ENCODE data around the gene MRAP.
"Not testable (repeated sequence)": the region's sequence is repeated elsewhere in the genome, so short reads cannot be mapped to it uniquely, and the experiment has no call there.

The MRAP gene

DNA sequence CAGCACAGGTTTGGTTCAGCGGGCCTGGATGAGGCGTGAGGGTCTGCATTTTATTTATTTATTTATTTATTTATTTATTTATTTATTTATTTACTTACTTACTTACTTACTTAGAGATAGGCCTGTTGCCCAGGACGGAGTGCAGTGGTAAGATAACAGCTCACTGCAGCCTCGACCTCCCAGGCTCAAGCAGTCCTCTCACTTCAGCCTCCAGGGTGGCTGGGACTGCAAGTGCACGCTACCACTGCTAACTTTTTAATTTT is 39.9 kb upstream of the MRAP start:
- H3K27ac ChIP-seq (ENCODE audit: extremely low read depth, low read depth, low read length); H3K36me3 ChIP-seq (ENCODE audit: control insufficient read depth in 2 of 2, insufficient read depth in 1 of 2, low read length in 2 of 2); H3K4me3 ChIP-seq (ENCODE audit: low read depth, low read length); H3K4me1 ChIP-seq (ENCODE audit: control insufficient read depth, insufficient read depth, low read length); H3K9me3 ChIP-seq (ENCODE audit: control insufficient read depth, insufficient read depth, low read depth, low read length): not testable (repeated sequence)
- POLR2A ChIA-PET, result interaction anchor here (1.5 kb wide), 1 partner anchor 10 kb away, joined by 3 read pairs; no protein-coding TSS in a partner anchor
- CTCF ChIA-PET, result interaction anchor here (0.6 to 5.1 kb wide), 26 partner anchors 11 to 487 kb away, joined by 3 to 71 read pairs (median 4); partner anchors contain the start of gene HUNK
- TF ChIP-seq OVOL3 (tag by site-specific recombination; IDR thresholded peaks at IDR 0.05) (peak; percentile 34; the same call in 1 of the 2 replicates), ZNF140 (tag by site-specific recombination; IDR thresholded peaks at IDR 0.05) (peak; percentile 91; the same call in 1 of the 2 replicates), ZSCAN23 (tag by site-specific recombination; IDR thresholded peaks at IDR 0.05) (0 out of 2 replicates have a peak, but pooled peaks have one; percentile 35), ZNF558 (tag by site-specific recombination; IDR thresholded peaks at IDR 0.05) (peak; percentile 85), ZNF354C (tag by site-specific recombination; IDR thresholded peaks at IDR 0.05; ENCODE audit: borderline replicate concordance, low read depth) (peak; percentile 57; the same call in 1 of the 2 replicates), MZF1 (tag by site-specific recombination; IDR thresholded peaks at IDR 0.05; ENCODE audit: borderline replicate concordance) (peak; percentile 34; the same call in 1 of the 2 replicates), ZNF394 (tag by site-specific recombination; IDR thresholded peaks at IDR 0.05; ENCODE audit: borderline replicate concordance) (peak; percentile 97), ZNF791 (tag by site-specific recombination; IDR thresholded peaks at IDR 0.05) (peak; percentile 70; the same call in 1 of the 2 replicates), ZFP3 (tag by site-specific recombination; IDR thresholded peaks at IDR 0.05; ENCODE audit: low read depth) (0 out of 2 replicates have a peak, but pooled peaks have one; percentile 29), RBAK (tag by site-specific recombination; IDR thresholded peaks at IDR 0.05) (0 out of 2 replicates have a peak, but pooled peaks have one; percentile 40), ZNF266 (tag by site-specific recombination; IDR thresholded peaks at IDR 0.05; ENCODE audit: low read depth) (peak; percentile 87), ZNF433 (tag by site-specific recombination; IDR thresholded peaks at IDR 0.05; ENCODE audit: low read depth) (peak; percentile 98), ZNF292 (tag by site-specific recombination; IDR thresholded peaks at IDR 0.05; ENCODE audit: borderline replicate concordance, low read depth) (peak; percentile 94), ZNF24 (tag by site-specific recombination; IDR thresholded peaks at IDR 0.05) (0 out of 2 replicates have a peak, but pooled peaks have one; percentile 56), ZNF514 (tag by site-specific recombination; IDR thresholded peaks at IDR 0.05) (0 out of 2 replicates have a peak, but pooled peaks have one; percentile 25), ZNF629 (tag by site-specific recombination; IDR thresholded peaks at IDR 0.05) (peak; percentile 58), GLI2 (tag by site-specific recombination; IDR thresholded peaks at IDR 0.05; ENCODE audit: borderline replicate concordance, low read depth) (peak; percentile 25; the same call in 1 of the 2 replicates), ZNF404 (tag by site-specific recombination; IDR thresholded peaks at IDR 0.05) (0 out of 2 replicates have a peak, but pooled peaks have one; percentile 14), ZNF555 (tag by site-specific recombination; conservative IDR thresholded peaks at IDR 0.05) (peak; percentile 91), ZNF426 (tag by site-specific recombination; IDR thresholded peaks at IDR 0.05) (peak; percentile 94), ZNF223 (tag by site-specific recombination; IDR thresholded peaks at IDR 0.05) (peak; percentile 67; the same call in 1 of the 2 replicates), ZNF560 (tag by site-specific recombination; IDR thresholded peaks at IDR 0.05; ENCODE audit: borderline replicate concordance) (peak; percentile 72; the same call in 1 of the 2 replicates), ZNF623 (tag by site-specific recombination; IDR thresholded peaks at IDR 0.05) (peak; percentile 77), ZBTB8A (tag by site-specific recombination; IDR thresholded peaks at IDR 0.05) (peak; percentile 61), ZNF19 (tag by site-specific recombination; IDR thresholded peaks at IDR 0.05; ENCODE audit: low read depth) (peak; percentile 86; the same call in 1 of the 2 replicates), ZXDB (tag by site-specific recombination; IDR thresholded peaks at IDR 0.05) (peak; percentile 65; the same call in 1 of the 2 replicates)
- TF ChIP-seq, protein P1, sequence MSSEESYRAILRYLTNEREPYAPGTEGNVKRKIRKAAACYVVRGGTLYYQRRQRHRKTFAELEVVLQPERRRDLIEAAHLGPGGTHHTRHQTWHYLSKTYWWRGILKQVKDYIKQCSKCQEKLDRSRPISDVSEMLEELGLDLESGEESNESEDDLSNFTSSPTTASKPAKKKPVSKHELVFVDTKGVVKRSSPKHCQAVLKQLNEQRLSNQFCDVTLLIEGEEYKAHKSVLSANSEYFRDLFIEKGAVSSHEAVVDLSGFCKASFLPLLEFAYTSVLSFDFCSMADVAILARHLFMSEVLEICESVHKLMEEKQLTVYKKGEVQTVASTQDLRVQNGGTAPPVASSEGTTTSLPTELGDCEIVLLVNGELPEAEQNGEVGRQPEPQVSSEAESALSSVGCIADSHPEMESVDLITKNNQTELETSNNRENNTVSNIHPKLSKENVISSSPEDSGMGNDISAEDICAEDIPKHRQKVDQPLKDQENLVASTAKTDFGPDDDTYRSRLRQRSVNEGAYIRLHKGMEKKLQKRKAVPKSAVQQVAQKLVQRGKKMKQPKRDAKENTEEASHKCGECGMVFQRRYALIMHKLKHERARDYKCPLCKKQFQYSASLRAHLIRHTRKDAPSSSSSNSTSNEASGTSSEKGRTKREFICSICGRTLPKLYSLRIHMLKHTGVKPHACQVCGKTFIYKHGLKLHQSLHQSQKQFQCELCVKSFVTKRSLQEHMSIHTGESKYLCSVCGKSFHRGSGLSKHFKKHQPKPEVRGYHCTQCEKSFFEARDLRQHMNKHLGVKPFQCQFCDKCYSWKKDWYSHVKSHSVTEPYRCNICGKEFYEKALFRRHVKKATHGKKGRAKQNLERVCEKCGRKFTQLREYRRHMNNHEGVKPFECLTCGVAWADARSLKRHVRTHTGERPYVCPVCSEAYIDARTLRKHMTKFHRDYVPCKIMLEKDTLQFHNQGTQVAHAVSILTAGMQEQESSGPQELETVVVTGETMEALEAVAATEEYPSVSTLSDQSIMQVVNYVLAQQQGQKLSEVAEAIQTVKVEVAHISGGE (tag by site-specific recombination; conservative IDR thresholded peaks at IDR 0.05; ENCODE audit: low read depth), result peak; percentile 72
- TF ChIP-seq, protein P2, sequence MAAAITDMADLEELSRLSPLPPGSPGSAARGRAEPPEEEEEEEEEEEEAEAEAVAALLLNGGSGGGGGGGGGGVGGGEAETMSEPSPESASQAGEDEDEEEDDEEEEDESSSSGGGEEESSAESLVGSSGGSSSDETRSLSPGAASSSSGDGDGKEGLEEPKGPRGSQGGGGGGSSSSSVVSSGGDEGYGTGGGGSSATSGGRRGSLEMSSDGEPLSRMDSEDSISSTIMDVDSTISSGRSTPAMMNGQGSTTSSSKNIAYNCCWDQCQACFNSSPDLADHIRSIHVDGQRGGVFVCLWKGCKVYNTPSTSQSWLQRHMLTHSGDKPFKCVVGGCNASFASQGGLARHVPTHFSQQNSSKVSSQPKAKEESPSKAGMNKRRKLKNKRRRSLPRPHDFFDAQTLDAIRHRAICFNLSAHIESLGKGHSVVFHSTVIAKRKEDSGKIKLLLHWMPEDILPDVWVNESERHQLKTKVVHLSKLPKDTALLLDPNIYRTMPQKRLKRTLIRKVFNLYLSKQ (tag by site-specific recombination; IDR thresholded peaks at IDR 0.05; ENCODE audit: borderline replicate concordance), result peak; percentile 75; the same call in 1 of the 2 replicates
- TF ChIP-seq, protein P3, sequence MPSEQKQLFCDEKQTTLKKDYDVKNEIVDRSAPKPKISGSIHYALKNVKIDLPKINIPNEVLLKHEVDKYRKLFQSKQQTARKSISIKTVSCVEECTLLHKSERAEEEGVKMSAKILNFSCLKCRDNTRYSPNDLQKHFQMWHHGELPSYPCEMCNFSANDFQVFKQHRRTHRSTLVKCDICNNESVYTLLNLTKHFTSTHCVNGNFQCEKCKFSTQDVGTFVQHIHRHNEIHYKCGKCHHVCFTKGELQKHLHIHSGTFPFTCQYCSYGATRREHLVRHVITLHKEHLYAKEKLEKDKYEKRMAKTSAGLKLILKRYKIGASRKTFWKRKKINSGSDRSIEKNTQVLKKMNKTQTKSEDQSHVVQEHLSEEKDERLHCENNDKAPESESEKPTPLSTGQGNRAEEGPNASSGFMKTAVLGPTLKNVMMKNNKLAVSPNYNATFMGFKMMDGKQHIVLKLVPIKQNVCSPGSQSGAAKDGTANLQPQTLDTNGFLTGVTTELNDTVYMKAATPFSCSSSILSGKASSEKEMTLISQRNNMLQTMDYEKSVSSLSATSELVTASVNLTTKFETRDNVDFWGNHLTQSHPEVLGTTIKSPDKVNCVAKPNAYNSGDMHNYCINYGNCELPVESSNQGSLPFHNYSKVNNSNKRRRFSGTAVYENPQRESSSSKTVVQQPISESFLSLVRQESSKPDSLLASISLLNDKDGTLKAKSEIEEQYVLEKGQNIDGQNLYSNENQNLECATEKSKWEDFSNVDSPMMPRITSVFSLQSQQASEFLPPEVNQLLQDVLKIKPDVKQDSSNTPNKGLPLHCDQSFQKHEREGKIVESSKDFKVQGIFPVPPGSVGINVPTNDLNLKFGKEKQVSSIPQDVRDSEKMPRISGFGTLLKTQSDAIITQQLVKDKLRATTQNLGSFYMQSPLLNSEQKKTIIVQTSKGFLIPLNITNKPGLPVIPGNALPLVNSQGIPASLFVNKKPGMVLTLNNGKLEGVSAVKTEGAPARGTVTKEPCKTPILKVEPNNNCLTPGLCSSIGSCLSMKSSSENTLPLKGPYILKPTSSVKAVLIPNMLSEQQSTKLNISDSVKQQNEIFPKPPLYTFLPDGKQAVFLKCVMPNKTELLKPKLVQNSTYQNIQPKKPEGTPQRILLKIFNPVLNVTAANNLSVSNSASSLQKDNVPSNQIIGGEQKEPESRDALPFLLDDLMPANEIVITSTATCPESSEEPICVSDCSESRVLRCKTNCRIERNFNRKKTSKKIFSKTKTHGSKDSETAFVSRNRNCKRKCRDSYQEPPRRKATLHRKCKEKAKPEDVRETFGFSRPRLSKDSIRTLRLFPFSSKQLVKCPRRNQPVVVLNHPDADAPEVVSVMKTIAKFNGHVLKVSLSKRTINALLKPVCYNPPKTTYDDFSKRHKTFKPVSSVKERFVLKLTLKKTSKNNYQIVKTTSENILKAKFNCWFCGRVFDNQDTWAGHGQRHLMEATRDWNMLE (tag by site-specific recombination; conservative IDR thresholded peaks at IDR 0.05; ENCODE audit: low read depth), result peak; percentile 95

Data from HEK293 (cell line).